Endothelial cell of umbilical vein (primary cell): ENCODE measurements around the gene LTO1. TPM values are rescaled to one million over a fixed set of nuclear protein-coding genes. Genes with fewer than 3 reads are reported as not detected.

ENCODE experiments used
- BruUV-seq: library from RNA; stranded (reverse); fragments of 400-500 nt; replicated peaks from 2 replicates; lab custom pipeline; 2021; lab: Mats Ljungman, UMichigan
- CTCF ChIA-PET: fragments of 300-600, 350-600 bp; sonication (Branson Sonifier 250); formaldehyde crosslinking; loops from one replicate; lab custom pipeline; 2021; ENCODE audit warnings: antibody characterized with exemption, inconsistent platforms; lab: Charles Lee
- POLR2A ChIA-PET: fragments of 300-600, 350-600 bp; sonication (Branson Sonifier 250); formaldehyde crosslinking; loops from one replicate; lab custom pipeline; 2021; ENCODE audit warnings: antibody characterized with exemption, inconsistent platforms; lab: Charles Lee
- DNase-seq: peaks from one replicate; pipeline ENCODE4 v3.0.0-alpha.2; 2011; ENCODE audit warnings: low read depth, low spot score
- FAIRE-seq: peaks from 2 replicates; lab custom pipeline; 2011; peaks lifted over from hg19 to GRCh38; lab: Jason Lieb, UNC
- H2AFZ ChIP-seq: 2 replicates; pipeline ENCODE4 v1.6.0; 2012; ENCODE audit warnings: low read depth, low read length, control low read depth, inconsistent platforms
- H3K27ac ChIP-seq: 2 replicates; pipeline ENCODE4 v1.5.1; 2011; ENCODE audit warnings: low read depth, mild to moderate bottlenecking, control low read depth, low read length, moderate library complexity; ENCODE audit not compliant: insufficient read depth
- H3K27me3 ChIP-seq, 2 experiments: 2 replicates each; pipeline versions ENCODE4 v1.6.0 to v1.6.1; 2011; ENCODE audit warnings: low read length in 2 of 2, mixed read lengths in 1 of 2; ENCODE audit not compliant: control insufficient read depth in 2 of 2, insufficient read depth in 2 of 2
- H3K36me3 ChIP-seq, 2 experiments: 2 replicates in 1 of 2; 3 replicates in 1 of 2; pipeline ENCODE4 v1.5.1; 2011; ENCODE audit warnings: low read length in 2 of 2, mild to moderate bottlenecking in 1 of 2, moderate library complexity in 1 of 2; ENCODE audit not compliant: control insufficient read depth in 2 of 2, insufficient read depth in 2 of 2; ENCODE audit errors: extremely low read depth in 1 of 2
- H3K4me1 ChIP-seq: 3 replicates; pipeline ENCODE4 v1.5.1; 2011; ENCODE audit warnings: mild to moderate bottlenecking, low read length; ENCODE audit not compliant: control insufficient read depth, insufficient read depth; ENCODE audit errors: extremely low read depth
- H3K4me2 ChIP-seq: 2 replicates; pipeline ENCODE4 v1.6.1; 2011; ENCODE audit warnings: low read length, control low read depth, mixed read lengths; ENCODE audit not compliant: insufficient read depth
- H3K4me3 ChIP-seq, 3 experiments: fragments of 200-600 bp in 1 of 3; sonication (generic), shearing (Covaris generic) in 1 of 3; replicated peaks in 1 of 3; 2 replicates each; pipeline ENCODE4 v1.5.1; 2011 to 2016; ENCODE audit warnings: control low read depth in 3 of 3, low read length in 3 of 3, mild to moderate bottlenecking in 2 of 3, inconsistent platforms in 1 of 3, low read depth in 1 of 3, moderate library complexity in 1 of 3; ENCODE audit not compliant: insufficient read depth in 1 of 3
- H3K79me2 ChIP-seq: 2 replicates; pipeline ENCODE4 v1.6.0; 2012; ENCODE audit warnings: low read length, inconsistent platforms; ENCODE audit not compliant: control insufficient read depth, insufficient read depth
- H3K9ac ChIP-seq: replicated peaks from 2 replicates; pipeline ENCODE3; 2011; ENCODE audit warnings: low read length, control low read depth; ENCODE audit not compliant: insufficient read depth; ENCODE audit errors: extremely low read depth
- H3K9me1 ChIP-seq: replicated peaks from 3 replicates; pipeline ENCODE4 v1.6.0; 2011; ENCODE audit warnings: mild to moderate bottlenecking, low read length; ENCODE audit not compliant: control insufficient read depth, insufficient read depth; ENCODE audit errors: extremely low read depth
- H3K9me3 ChIP-seq: replicated peaks from 2 replicates; pipeline ENCODE4 v1.5.1; 2012; ENCODE audit warnings: low read length, inconsistent platforms; ENCODE audit not compliant: control insufficient read depth, insufficient read depth
- H4K20me1 ChIP-seq: replicated peaks from 2 replicates; pipeline ENCODE3; 2011; ENCODE audit warnings: mild to moderate bottlenecking, low read length; ENCODE audit not compliant: control insufficient read depth, insufficient read depth; ENCODE audit errors: extremely low read depth
- CTCF ChIP-seq, 2 donors: IDR thresholded peaks; 1 replicate in 1 of 2; 2 replicates in 1 of 2; pipeline ENCODE4 v1.5.1; 2011; ENCODE audit warnings: low read length in 2 of 2, mild to moderate bottlenecking in 2 of 2, moderate library complexity in 2 of 2, control low read depth in 1 of 2, inconsistent platforms in 1 of 2, low read depth in 1 of 2; ENCODE audit not compliant: insufficient read depth in 1 of 2; ENCODE audit errors: extremely low read depth in 1 of 2
- FOS ChIP-seq: IDR thresholded peaks from 2 replicates; pipeline ENCODE4 v1.6.1; 2011; ENCODE audit warnings: mild to moderate bottlenecking, low read length, moderate library complexity, borderline replicate concordance; ENCODE audit not compliant: insufficient read depth
- MYC ChIP-seq: IDR thresholded peaks from one replicate; pipeline ENCODE4 v1.6.1; 2011; ENCODE audit warnings: mild to moderate bottlenecking, low read depth, low read length
- dilution Hi-C: fragments of 300-500 bp; cut with MboI; formaldehyde crosslinking; loops from one replicate; pipeline ENCODE4 v1.15.0; 2019; ENCODE audit warnings: low sequenced_read_pairs; ENCODE audit not compliant: extremely low pct_ligation_motif_present
- intact Hi-C: fragments of 100-400 bp; cut with micrococcal nuclease; formaldehyde crosslinking; loops from one replicate; pipeline ENCODE4 v1.10.0; 2022
- polyA plus RNA-seq, 4 experiments: library from polyadenylated mRNA; depleted of rRNA in 3 of 4; stranded (reverse) in 3 of 4; unstranded in 1 of 4; fragments of >200 nt; gene quantifications; 2 replicates each; pipeline versions ENCODE4 v1.2.1 to v1.2.3, GENCODE V29; 2011 to 2012; ENCODE audit warnings: missing spikeins in 1 of 4
- total RNA-seq: library from RNA; stranded (reverse); gene quantifications from 2 replicates; pipeline ENCODE4 v1.2.3, GENCODE V29; 2021

Gene LTO1
- total and polyA plus RNA-seq, 2 donors (not counting 3 experiments of a cell fraction or from before 2014, with no cell fraction given) = 26.8 to 30.9 TPM

GRCh38 chr11:69674267-69674885, 777 bp downstream of the LTO1 start:
- peaks cover 9% of the 10 kb centered on the region for H3K4me1 ChIP-seq
- peak overlapping the region; percentile 87 for H3K4me2 ChIP-seq
- peaks cover 0 to 3% of the 10 kb centered on the region in 2 experiments for H3K27me3 ChIP-seq
- dilution Hi-C loops (loop anchor here (25.0 kb wide), 1 partner anchor 562 kb away; no protein-coding TSS in a partner anchor), intact Hi-C loops (no loop called here)
- ChIA-PET POLR2A (interaction anchor here (0.6 kb wide), 1 partner anchor 578 kb away, joined by 3 read pairs; no protein-coding TSS in a partner anchor), CTCF (interaction anchor here (1.0 to 2.2 kb wide), 8 partner anchors 9 to 630 kb away, joined by 3 to 23 read pairs (median 6); no protein-coding TSS in a partner anchor)
- H3K36me3 ChIP-seq = peaks cover 6 to 7% of the 10 kb centered on the region in 2 experiments
- H3K9ac ChIP-seq = peak overlapping the region; percentile 96
- no peaks in the 10 kb centered on the region for H3K9me3 ChIP-seq
- peak overlapping the region; percentile 74 to 98 (median 82) for H3K4me3 ChIP-seq
- no peaks in the 10 kb centered on the region for H3K9me1 ChIP-seq
- H2AFZ ChIP-seq = no peak overlapping the region
- H4K20me1 ChIP-seq = no peaks in the 10 kb centered on the region
- DNase-seq = peak; percentile 56
- FAIRE-seq = peak; percentile 76
- peaks cover 24% of the 10 kb centered on the region for H3K79me2 ChIP-seq
- H3K27ac ChIP-seq = peak overlapping the region; percentile 92
- BruUV-seq = no TSS peak
- TF ChIP-seq MYC = no peak
- TF ChIP-seq CTCF (IDR thresholded peaks at IDR 0.05; ENCODE audit: extremely low read depth in 1 of 2, insufficient read depth in 1 of 2, low read depth in 1 of 2, low read length in 2 of 2) = no peak
- peak; percentile 7 for TF ChIP-seq FOS
